Measurements from ENCODE around the gene ABCA4.

The ABCA4 gene

DNA sequence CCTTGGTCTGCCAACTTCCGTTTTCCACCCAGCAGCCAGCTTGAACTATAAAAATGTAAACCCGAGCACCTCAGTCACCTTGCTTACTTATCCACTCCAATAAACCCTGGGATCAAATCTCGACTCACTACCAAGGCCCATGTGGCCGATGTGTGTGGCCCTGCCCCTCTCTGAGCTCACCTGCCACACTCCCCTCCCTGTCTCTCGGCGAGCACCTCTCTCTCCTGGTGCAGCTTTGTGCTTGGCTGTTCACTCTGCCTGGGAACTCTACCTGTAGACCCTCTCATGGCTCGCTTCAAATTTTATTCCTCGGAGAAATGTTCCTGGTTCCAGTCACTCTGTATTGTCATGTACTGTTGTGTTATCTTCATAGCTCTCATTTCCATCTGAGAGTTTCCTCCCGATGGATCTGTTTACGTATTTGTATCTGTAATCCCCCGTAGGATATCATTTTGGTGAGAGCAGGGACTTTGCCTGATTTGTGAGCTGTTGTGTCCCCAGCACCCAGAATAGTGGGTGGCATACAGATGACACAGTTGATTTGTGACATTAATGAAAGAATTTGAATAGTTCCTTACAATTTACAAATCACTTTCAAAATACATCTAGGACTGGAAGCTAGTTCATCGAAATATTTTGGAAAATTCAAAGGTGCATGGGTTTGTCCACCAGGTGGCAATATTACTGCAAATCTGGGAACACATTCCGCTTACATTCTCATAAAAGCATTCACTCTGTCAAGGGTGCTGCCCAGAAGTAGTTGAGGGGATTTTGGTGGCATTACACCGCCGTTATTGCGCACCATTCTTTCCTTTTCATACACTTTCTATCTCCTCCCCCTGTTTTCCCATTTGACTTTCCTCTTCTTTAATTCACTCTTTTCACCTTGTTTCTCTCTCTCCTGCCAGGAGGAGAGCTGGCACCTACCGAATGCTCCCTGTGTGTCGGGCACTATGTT, 95.3 kb downstream of the ABCA4 start:
- DNase-seq: no peak

GRCh38 chr1:94024104-94024792, 96.7 kb downstream of the ABCA4 start:
- DNase-seq: no peak

DNA sequence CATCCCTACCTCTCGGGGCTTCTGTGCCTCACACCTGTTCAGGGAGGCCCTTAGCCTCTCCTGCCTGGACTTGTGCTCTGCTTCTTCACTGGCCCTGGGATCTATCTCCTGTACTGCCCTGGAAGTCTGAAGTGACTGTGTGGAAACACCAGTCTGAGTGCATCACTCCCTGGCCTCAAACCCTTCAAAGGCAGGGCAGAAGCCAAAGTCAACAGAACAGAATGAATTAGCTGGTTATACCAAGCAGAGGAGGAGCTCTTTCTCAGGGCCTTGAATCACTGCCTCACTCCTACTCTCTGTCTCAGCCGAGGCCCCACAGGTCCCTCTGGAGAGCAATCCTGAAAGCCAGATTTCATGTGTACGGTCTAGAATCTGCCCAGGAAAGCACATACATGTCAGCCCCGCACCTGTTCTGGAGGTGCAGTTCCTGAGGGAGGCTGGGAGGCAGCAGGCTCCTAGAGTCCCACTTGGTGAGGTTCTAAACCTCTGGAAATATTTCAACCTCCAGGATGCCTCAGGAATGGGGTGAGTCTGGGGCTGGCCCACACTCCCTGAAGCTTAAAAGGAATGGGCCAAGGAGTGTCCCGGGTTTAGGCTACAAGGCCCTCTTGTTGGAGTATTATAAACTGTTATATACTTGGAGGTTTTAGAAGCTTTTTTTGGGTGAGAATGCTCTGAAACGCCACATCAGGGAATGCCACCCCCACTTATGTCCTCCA, 98.3 kb downstream of the ABCA4 start:
- no peak for DNase-seq

- DNase-seq: no peak
Measured at GRCh38 chr1:94020764-94021579, 100.0 kb downstream of the ABCA4 start.

DNA sequence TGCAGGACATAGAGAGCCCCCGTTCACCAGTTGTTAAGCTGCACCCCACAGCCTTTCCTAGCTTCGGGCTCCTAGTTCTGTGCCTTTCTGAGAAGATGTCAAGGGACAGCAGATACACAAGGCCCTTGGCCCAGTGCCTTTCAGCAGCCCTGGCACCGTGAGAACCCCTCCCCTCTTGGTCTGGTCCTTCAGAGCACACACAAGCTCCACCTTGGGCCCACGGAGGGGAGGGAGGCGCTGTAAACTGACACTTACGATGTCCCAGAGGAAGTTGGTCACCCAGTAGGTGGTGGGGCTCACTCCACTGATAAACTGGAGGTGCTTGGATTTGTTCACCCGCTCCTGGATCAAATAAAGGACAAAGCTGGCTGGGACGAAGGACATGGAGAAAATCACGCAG, 101.6 kb downstream of the ABCA4 start:
- DNase-seq: no peak

DNA sequence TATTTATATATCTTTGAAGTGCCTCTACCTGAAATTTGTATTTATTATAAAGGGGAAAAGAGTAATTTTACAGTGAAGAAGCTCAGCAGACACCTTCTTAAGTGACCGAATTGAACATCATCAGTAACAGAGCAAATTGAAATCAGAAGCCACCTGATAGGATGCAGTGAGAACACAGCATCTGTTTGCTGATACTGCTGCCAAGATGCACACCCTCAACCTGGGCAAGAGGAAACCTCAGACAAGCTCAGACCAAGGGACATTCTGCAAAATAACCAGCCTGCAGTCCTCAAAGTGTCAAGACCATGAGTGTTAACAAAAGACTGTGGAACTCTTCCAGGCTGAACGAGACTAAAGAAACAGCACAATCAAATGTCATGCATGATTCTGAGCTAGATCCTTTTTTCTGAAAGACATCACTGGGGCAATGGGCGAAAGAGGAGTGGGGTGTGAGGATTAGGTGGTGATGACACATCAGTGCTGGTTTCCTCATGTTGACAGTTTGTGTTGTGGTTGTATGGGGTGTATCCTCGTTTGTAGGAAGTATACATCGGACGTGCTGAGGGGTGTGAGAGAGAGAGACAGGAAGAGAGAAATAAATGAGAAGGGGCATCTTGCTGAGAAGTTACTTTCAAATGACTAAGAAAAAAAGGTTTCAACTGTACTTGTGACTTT, 103.7 kb downstream of the ABCA4 start:
- no peak for DNase-seq

GRCh38 chr1:94015489-94015817, 105.5 kb downstream of the ABCA4 start:
- DNase-seq: no peak

GRCh38 chr1:94014635-94015488, 106.1 kb downstream of the ABCA4 start:
- DNase-seq: no peak

GRCh38 chr1:94014087-94014486, 106.9 kb downstream of the ABCA4 start:
- DNase-seq: no peak

GRCh38 chr1:94013367-94013878, 107.5 kb downstream of the ABCA4 start:
- no peak for DNase-seq

DNA sequence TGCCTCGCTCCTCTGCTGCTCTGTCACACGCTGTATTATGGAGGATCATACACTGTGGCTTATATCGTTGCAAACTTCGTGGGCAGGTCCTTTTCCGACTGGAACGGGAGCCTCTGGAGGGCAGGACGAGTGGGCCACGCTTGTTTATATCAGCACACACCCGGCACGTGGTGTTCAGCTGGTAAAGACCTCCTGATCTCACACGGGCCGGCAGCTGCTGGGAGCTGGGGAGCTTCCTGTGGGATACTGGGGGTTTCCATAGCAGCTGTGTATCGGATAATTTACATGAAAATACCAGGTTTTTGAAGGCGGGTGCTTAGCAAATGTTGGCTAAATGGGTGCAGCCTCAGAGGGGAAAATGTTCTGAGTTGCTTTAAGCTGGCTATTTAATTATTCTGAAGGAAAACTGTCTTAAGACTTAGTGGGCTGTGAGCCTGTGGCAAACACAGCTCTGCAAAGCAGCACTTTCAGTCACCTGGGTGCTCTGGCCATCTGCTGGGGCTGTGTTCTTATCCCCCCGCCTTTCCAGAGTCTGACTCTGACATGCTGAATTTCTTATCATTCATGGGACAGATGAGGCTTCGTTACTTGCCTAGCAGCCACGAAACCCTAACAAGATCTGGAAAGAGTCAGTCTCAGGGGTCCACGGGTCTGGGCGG, 108.1 kb downstream of the ABCA4 start:
- DNase-seq: no peak

DNA sequence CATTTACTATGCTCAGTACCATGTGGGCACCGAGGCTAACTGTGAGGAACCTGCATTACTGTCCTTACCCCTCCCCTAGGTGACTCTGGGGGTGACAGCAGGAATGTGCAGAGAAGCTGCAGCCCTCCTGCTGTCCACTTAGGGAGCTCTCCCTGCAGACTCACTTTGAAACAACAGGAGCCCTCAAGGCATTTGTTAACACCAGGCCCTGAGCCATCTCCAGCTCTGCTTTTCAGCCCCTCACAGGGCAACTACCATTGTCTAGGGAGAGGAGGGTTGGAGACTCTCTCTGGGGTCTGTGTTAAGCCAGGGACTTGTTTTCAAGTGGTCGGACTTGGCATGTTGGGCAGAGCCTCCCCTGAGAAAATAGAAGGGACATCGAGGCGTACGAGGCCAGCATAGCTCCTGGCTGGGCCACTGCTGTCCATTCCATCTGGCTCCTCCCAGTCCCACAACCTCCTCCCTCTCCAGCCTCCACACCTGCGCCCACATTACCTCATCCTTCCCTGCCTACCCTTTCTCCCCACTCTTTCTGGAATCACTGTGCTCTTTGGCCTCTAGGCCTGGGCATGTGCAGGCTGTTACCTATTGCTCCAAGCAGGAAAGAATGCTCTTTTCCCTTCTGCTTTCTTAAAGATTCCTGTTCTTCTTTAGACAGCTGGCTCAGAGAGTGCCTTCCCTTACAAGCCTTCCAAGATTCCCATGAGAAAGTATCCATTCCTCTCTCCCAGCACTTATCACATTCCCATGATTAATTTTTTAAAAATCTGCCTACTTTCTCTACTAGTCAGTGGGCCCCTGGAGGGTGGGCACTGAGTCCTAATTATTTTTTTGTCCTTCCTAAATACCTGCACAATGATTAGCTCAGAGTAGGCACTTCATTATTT, 109.0 kb downstream of the ABCA4 start:
- DNase-seq: no peak

- DNase-seq: no peak
Measured at GRCh38 chr1:94011129-94011528, 109.8 kb downstream of the ABCA4 start.

DNA sequence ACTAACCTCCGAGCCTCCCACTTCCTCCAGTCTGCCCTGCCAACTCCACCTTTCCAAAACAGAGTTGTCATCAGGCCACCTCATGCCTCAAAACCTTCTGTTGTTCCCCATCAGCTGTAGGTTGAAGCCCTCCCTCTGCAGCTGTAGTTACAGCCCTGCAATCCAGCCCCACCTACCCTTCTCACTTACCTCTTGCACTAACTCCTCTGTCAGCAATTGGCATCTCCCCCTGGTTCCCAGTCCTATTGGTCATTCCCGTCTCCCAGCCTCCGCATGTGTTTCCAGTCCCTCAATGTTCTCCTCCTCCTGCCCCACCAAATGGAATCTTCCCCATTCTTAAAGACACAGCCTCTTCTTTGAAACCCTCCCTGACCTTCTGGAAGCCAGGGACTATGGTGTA, 111.6 kb downstream of the ABCA4 start:
- no peak for DNase-seq

DNA sequence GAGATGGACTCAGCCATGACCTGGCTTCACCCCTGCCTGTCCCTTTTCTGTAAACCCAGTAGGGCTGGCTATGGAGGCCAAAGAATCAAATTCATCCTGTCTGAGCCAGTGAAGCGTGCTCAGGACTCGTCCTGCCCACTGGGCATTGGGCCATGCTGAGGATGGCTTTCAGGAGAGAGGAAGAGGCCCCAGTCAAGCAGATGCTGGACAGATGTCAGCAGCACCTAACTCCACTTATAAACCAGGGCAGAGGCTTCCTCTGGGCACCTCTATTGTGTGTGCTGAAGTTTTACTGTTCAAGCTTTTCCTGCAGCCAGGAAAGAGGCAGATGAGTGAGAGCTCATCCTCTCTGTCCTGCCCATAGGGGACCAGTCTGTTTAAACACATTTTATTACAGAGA, 114.3 kb downstream of the ABCA4 start:
- DNase-seq: no peak

DNA sequence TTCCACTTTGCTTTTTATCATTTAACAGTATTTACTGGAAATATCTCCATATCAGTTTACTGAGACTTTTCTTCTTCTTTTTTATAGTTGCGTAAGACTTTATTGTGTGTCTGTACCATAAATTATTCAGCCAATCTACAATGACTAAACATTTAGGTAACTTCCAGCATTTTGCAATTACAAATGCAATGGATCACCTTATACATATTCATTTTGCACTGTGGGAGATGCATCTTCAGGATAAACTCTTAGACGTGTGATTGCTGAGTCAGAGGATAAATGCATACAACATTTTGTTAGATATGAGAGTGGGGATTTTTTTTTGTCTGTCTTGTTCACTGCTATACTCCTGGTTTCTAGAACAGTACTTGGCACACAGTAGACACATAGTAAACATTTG, 116.0 kb downstream of the ABCA4 start:
- no peak for DNase-seq

DNA sequence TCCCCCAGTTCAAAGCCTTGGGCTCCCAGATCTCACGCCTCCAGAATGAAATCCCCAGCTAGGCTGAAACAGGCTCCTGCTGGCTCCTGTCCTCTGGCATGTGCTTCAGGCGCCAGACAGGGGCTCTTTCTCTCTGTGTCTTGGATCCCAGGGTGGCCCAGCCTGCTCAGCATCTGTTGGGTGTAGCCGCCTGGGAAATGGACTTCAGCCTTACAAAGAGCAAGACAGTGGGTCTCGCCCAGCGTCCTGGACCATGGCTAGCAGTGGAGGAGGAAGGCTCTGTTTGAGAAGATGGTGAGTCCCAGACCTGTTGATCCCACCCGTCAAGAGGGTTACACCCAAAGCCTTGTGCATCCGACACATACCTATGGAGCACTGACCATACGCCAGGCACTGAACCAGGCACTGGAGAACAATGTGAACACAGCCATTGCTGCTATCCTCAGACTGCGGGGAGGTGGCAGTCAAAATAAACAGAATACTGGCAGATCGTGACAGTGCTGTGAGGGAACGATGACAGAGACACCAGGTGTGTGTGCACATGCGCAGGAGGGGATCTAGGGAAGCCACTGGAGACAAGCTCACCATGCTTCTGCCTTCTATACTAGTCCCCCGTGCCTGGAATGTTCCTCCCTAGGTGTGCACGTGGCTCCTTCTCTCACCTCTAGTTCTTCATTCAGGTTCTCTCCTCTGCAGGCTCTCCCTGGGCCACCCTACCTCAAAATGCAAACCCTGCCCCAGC, 118.7 kb downstream of the ABCA4 start:
- DNase-seq: no peak

DNA sequence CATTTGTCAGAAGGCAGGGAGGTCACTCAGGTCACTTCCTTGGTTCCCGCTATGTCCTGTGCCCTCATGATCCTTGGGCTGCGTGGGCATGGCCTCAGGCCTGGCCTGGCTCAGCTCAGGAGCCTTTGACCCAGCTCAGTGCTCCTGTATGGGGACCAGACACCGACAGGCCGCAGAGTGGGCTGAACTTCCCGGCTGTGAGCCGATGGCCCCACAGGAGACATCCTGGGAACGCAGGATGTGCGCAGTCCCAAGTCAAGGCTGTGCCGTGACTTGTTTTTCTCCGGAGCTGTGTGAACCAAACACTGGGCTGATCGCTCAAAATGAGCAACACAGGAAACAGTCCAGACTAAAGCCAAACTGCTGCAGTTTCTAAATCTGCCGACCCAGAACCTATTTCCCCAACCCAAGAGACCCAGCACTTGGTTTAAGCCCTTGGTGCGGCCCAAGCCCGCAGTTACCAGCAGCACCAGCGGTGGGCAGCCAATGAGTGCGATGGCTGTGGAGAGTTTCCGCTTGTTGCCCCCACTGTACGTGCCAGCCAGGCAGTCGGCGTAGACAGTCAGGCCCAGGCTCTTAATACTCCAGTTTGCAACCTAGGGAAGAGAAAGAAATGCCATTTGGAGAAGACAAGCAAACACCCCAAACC, 119.4 kb downstream of the ABCA4 start:
- DNase-seq: no peak
